NCI-H82 treated with DMSO at 0.1 percent for 48 hours (cell line): Measurements from ENCODE around the gene CD300LG.
A peak's percentile ranks its signal among the peaks of the same experiment; 100 is the strongest.
"Not testable (repeated sequence)": the region's sequence is repeated elsewhere in the genome, so short reads cannot be mapped to it uniquely, and the experiment has no call there.

Source experiments
- DNase-seq: peaks from one replicate; lab custom pipeline; 2025; ENCODE audit not compliant: unreplicated experiment; lab: John Stamatoyannopoulos, UW

The CD300LG gene

GRCh38 chr17:43846963-43847371 lies at the start of gene CD300LG:
CD300LG (plus strand) TSS chr17:43847176; CDS start chr17:43847217, 41 bp downstream.
- DNase-seq = no peak

GRCh38 chr17:43798024-43798423 lies 49.0 kb upstream of the CD300LG start:
- DNase-seq = not testable (repeated sequence)

GRCh38 chr17:43799047-43799446 lies 47.9 kb upstream of the CD300LG start:
- no peak for DNase-seq

GRCh38 chr17:43800736-43801135 lies 46.2 kb upstream of the CD300LG start:
- no peak for DNase-seq

- DNase-seq = no peak
Measured at GRCh38 chr17:43801844-43802243, 45.1 kb upstream of the CD300LG start.

- DNase-seq = no peak
Measured at GRCh38 chr17:43803758-43804157, 43.2 kb upstream of the CD300LG start.

- DNase-seq = no peak
Measured at GRCh38 chr17:43805117-43805516, 41.9 kb upstream of the CD300LG start.

- DNase-seq = no peak
Measured at GRCh38 chr17:43808076-43808475, 38.9 kb upstream of the CD300LG start.

- DNase-seq = no peak
Measured at GRCh38 chr17:43809121-43809520, 37.9 kb upstream of the CD300LG start.

- no peak for DNase-seq
Measured at GRCh38 chr17:43810226-43810715, 36.7 kb upstream of the CD300LG start.

GRCh38 chr17:43810823-43811222 lies 36.2 kb upstream of the CD300LG start:
- no peak for DNase-seq

- DNase-seq = no peak
Measured at GRCh38 chr17:43812396-43813265, 34.3 kb upstream of the CD300LG start.

GRCh38 chr17:43813386-43813785 lies 33.6 kb upstream of the CD300LG start:
- no peak for DNase-seq

- DNase-seq = no peak
Measured at GRCh38 chr17:43814026-43814425, 33.0 kb upstream of the CD300LG start.

GRCh38 chr17:43814714-43815113 lies 32.3 kb upstream of the CD300LG start:
- no peak for DNase-seq

- DNase-seq = peak; percentile 57
Measured at GRCh38 chr17:43816336-43817320, 30.3 kb upstream of the CD300LG start.

- no peak for DNase-seq
Measured at GRCh38 chr17:43817826-43818225, 29.1 kb upstream of the CD300LG start.

GRCh38 chr17:43818966-43819365 lies 28.0 kb upstream of the CD300LG start:
- DNase-seq = no peak

- DNase-seq = no peak
Measured at GRCh38 chr17:43820759-43821158, 26.2 kb upstream of the CD300LG start.

- DNase-seq = no peak
Measured at GRCh38 chr17:43822570-43823190, 24.3 kb upstream of the CD300LG start.
